ENCODE data around the gene EFHD2. TPM values are rescaled to one million over a fixed set of nuclear protein-coding genes. Genes with fewer than 3 reads are reported as not detected.

The EFHD2 gene
- polyA plus RNA-seq, 1 donor from 2014 or later, result 10.3 TPM

DNA sequence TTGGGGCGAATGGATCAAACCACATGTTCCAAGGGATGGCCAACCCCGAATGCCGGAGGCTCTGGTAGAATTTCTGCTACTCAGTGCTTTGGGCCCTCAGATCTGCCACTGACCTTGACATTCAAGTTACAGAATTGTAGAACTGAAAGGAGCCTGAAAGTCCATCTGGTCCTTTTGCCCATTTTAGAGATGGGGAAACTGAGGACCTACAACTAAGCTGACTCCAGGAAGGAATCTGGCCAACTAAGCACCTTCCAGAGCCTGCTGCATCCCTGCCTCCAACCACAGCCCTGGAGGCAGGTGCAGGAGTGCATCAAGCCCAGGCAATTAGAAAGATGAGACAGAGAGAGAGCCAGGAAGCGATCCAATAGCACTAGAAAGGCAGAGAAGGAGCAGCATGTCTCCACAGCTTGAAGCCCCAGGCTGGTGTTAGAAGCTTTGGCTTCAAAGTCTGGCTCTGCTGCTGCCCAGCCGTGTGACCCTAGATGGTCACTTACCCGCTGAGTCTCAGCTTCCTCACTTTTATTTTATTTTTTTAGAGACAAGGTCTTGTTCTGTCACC, 27.3 kb downstream of the EFHD2 start:
- no peaks in the 10 kb centered on the region for H3F3A ChIP-seq (ENCODE audit: insufficient read depth, low read length, poor library complexity, severe bottlenecking)
- H3K79me2 ChIP-seq (replicated peaks; ENCODE audit: insufficient read depth, low read length), result no peaks in the 10 kb centered on the region
- H3K36me3 ChIP-seq (ENCODE audit: insufficient read depth, low read length), result no peaks in the 10 kb centered on the region
- no peak overlapping the region for H3K4me2 ChIP-seq (ENCODE audit: low read length)
- H3K27me3 ChIP-seq (ENCODE audit: insufficient read depth, low read depth, low read length), result no peaks in the 10 kb centered on the region
- H3K9me3 ChIP-seq (ENCODE audit: low read length), result no peaks in the 10 kb centered on the region
- no peaks in the 10 kb centered on the region for H3K9me2 ChIP-seq (ENCODE audit: insufficient read depth, low read length)
- no peaks in the 10 kb centered on the region for H4K20me1 ChIP-seq (ENCODE audit: insufficient read depth)
- no peak overlapping the region for H3K9ac ChIP-seq (ENCODE audit: low read length)
- no peak overlapping the region for H2AFZ ChIP-seq (ENCODE audit: low read depth, low read length)
- H3K4me3 ChIP-seq (ENCODE audit: low read length), result no peak overlapping the region
- TF ChIP-seq TAF1 (IDR thresholded peaks at IDR 0.05; ENCODE audit: low read depth) (no peak), MXI1 (conservative IDR thresholded peaks at IDR 0.05; ENCODE audit: poor library complexity, severe bottlenecking) (no peak), SMC3 (conservative IDR thresholded peaks at IDR 0.05; ENCODE audit: poor library complexity) (no peak), EZH2 (IDR thresholded peaks at IDR 0.05; ENCODE audit: borderline replicate concordance, insufficient read depth, low read length, poor library complexity, severe bottlenecking) (no peak), RAD21 (conservative IDR thresholded peaks at IDR 0.05) (no peak)
- TF ChIP-seq, protein P1, sequence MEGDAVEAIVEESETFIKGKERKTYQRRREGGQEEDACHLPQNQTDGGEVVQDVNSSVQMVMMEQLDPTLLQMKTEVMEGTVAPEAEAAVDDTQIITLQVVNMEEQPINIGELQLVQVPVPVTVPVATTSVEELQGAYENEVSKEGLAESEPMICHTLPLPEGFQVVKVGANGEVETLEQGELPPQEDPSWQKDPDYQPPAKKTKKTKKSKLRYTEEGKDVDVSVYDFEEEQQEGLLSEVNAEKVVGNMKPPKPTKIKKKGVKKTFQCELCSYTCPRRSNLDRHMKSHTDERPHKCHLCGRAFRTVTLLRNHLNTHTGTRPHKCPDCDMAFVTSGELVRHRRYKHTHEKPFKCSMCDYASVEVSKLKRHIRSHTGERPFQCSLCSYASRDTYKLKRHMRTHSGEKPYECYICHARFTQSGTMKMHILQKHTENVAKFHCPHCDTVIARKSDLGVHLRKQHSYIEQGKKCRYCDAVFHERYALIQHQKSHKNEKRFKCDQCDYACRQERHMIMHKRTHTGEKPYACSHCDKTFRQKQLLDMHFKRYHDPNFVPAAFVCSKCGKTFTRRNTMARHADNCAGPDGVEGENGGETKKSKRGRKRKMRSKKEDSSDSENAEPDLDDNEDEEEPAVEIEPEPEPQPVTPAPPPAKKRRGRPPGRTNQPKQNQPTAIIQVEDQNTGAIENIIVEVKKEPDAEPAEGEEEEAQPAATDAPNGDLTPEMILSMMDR (IDR thresholded peaks at IDR 0.05; ENCODE audit: poor library complexity, severe bottlenecking), result no peak
- H3K27ac ChIP-seq (ENCODE audit: low read length), result no peak overlapping the region

DNA sequence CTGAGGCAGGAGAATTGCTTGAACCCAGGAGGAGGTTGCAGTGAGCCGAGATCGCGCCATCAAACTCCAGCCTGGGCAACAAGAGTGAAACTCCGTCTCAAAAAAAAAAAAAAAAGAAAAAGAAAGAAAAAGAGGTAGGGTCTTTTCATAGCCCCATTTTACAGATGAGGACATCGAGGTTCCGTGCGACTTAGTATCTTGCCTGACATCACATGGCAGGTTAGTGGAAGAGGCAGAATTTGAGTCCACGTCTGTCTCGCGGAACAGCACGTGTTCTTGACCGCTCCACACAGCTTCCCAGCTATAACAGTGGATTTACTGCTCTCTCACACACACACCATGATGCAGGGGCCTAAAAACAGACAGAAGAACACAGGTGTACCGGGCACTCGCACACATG, 29.6 kb downstream of the EFHD2 start:
- Histone ChIP-seq H3K27me3 (ENCODE audit: insufficient read depth, low read depth, low read length) (no peaks in the 10 kb centered on the region), H3K4me2 (ENCODE audit: low read length) (no peak overlapping the region), H2AFZ (ENCODE audit: low read depth, low read length) (no peak overlapping the region), H3K9me2 (ENCODE audit: insufficient read depth, low read length) (no peaks in the 10 kb centered on the region), H3F3A (ENCODE audit: insufficient read depth, low read length, poor library complexity, severe bottlenecking) (no peaks in the 10 kb centered on the region), H3K27ac (ENCODE audit: low read length) (no peak overlapping the region), H3K79me2 (replicated peaks; ENCODE audit: insufficient read depth, low read length) (no peaks in the 10 kb centered on the region), H3K9me3 (ENCODE audit: low read length) (no peaks in the 10 kb centered on the region), H4K20me1 (ENCODE audit: insufficient read depth) (no peaks in the 10 kb centered on the region), H3K36me3 (ENCODE audit: insufficient read depth, low read length) (no peaks in the 10 kb centered on the region), H3K4me3 (ENCODE audit: low read length) (no peak overlapping the region), H3K9ac (ENCODE audit: low read length) (no peak overlapping the region)
- TF ChIP-seq, protein P1 (IDR thresholded peaks at IDR 0.05; ENCODE audit: poor library complexity, severe bottlenecking), result no peak
- TF ChIP-seq SMC3 (conservative IDR thresholded peaks at IDR 0.05; ENCODE audit: poor library complexity), result no peak
- no peak for TF ChIP-seq RAD21 (conservative IDR thresholded peaks at IDR 0.05)
- TF ChIP-seq POLR2AphosphoS5 (IDR thresholded peaks at IDR 0.05), result no peak
- no peak for TF ChIP-seq EZH2 (IDR thresholded peaks at IDR 0.05; ENCODE audit: borderline replicate concordance, insufficient read depth, low read length, poor library complexity, severe bottlenecking)
- TF ChIP-seq MXI1 (conservative IDR thresholded peaks at IDR 0.05; ENCODE audit: poor library complexity, severe bottlenecking), result no peak

DNA sequence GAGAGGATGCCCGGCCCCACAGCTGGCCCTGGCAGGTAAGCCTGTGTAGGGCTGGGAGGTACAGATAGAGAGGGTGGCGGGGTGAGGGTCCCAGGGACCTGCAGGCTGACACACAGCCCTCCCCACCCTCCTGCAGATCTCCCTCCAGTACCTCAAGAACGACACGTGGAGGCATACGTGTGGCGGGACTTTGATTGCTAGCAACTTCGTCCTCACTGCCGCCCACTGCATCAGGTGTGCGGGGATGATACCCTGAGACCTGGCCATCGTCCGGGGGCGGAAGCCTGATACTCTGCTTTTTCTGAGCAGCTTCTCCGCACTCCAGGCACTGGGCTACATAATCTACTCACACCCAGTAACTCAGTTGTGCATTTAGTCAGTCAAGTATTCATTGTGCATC, 30.7 kb downstream of the EFHD2 start:
- no peak overlapping the region for H3K4me3 ChIP-seq (ENCODE audit: low read length)
- no peaks in the 10 kb centered on the region for H3K36me3 ChIP-seq (ENCODE audit: insufficient read depth, low read length)
- H3K4me2 ChIP-seq (ENCODE audit: low read length), result no peak overlapping the region
- TF ChIP-seq REST (IDR thresholded peaks at IDR 0.05; ENCODE audit: borderline replicate concordance) (no peak), TAF1 (IDR thresholded peaks at IDR 0.05; ENCODE audit: low read depth) (no peak), RAD21 (conservative IDR thresholded peaks at IDR 0.05) (no peak), SMC3 (conservative IDR thresholded peaks at IDR 0.05; ENCODE audit: poor library complexity) (no peak)
- H3K79me2 ChIP-seq (replicated peaks; ENCODE audit: insufficient read depth, low read length), result no peaks in the 10 kb centered on the region
- no peaks in the 10 kb centered on the region for H3K9me2 ChIP-seq (ENCODE audit: insufficient read depth, low read length)
- H3F3A ChIP-seq (ENCODE audit: insufficient read depth, low read length, poor library complexity, severe bottlenecking), result no peaks in the 10 kb centered on the region
- H3K27me3 ChIP-seq (ENCODE audit: insufficient read depth, low read depth, low read length), result no peaks in the 10 kb centered on the region
- H3K9me3 ChIP-seq (ENCODE audit: low read length), result no peaks in the 10 kb centered on the region
- no peaks in the 10 kb centered on the region for H4K20me1 ChIP-seq (ENCODE audit: insufficient read depth)
- no peak overlapping the region for H2AFZ ChIP-seq (ENCODE audit: low read depth, low read length)
- H3K9ac ChIP-seq (ENCODE audit: low read length), result no peak overlapping the region
- H3K27ac ChIP-seq (ENCODE audit: low read length), result no peak overlapping the region

Measured in neural cell (in vitro differentiated cells).